NK-92 treated with Interleukin-12 subunit alpha and Interleukin-12 subunit beta, amount 100 ng/mL, for 24 hours (cell line): ENCODE data around the gene TMC3.
"Not testable (repeated sequence)": the region's sequence is repeated elsewhere in the genome, so short reads cannot be mapped to it uniquely, and the experiment has no call there.

ENCODE experiments used
- DNase-seq: peaks from one replicate; lab custom pipeline; 2025; lab: John Stamatoyannopoulos, UW

TMC3 gene

DNA sequence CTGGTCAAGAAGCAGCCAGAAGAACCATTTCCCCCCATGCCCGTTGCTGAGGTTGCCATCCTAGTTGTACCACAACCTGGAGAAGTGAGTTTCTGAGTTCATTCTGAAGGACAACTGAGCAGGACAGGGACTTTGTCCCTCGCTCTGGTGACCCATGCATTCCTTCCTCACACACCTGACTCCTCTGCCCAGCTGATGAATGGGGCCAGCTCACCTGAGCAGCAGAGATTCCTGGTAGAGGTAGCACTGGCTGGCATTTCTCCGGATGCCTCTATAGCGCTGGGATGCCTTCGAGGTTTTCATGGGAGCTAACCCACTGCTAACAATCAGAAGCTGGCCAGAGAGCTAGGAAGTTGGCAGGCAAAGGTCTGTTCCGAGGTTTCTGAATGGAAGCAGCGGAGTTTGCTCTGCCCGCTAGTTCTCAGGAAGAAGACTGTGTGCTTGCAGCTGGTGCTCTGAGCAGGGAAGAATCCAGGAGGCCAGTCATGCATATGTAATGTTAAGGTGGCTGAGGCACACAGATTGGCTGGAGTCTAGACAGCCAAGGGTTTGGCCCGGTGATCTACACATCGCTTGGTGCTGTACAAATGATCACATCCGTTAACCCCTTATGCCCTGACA is at the start of gene TMC3:
TMC3 (minus strand) TSS at position 439 of the 621 bp plus-strand sequence; CDS start at position 303, 136 bp downstream.
- DNase-seq, result no peak

DNA sequence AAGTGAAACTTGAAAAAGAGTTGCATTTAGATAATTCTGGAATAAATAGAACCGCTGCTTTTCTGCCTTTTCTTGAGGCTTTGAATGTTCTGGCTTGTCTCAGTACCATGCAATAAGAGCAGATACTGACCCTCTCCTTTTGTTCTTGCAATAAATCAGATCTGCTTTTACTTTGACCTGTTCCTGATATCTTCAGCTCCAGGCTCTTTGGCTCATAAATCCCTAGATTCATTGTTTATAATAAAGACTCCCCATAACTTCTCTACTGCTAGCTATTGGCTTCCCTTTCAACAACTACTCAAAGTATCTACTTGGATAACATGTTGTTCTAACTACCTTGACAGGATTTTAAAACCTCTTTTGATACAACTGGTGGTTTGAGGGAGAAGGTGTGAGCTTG is 47.4 kb upstream of the TMC3 start:
- no peak for DNase-seq

DNA sequence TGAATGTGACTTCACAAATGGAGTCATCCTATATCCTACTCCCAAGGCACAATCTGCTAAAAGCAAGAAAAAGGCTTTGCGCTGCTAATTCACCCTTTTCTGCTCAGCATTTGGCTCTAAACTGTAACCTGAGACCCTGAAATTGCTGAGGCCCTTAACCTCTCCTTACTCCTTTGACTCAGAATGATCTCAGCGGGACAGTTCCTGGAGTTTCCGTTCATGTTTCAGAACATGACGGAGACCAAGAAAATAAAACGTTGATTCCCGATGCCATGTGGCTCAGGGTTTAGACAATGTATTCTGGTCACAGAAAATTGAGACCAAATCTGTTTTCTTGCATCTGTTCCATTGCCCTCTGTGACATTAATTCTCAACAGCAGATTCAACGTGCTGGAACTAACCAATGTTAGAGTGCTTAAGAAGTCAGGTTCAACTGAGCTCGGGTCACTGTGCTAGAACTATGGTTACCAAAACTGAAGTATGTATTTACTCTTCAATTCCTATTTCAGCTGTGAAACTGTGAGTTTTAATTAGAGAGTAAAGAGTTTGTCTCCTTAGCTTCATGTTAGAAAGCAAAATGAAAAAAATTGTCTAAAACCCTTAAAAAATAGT is 45.4 kb upstream of the TMC3 start:
- DNase-seq, result no peak

DNA sequence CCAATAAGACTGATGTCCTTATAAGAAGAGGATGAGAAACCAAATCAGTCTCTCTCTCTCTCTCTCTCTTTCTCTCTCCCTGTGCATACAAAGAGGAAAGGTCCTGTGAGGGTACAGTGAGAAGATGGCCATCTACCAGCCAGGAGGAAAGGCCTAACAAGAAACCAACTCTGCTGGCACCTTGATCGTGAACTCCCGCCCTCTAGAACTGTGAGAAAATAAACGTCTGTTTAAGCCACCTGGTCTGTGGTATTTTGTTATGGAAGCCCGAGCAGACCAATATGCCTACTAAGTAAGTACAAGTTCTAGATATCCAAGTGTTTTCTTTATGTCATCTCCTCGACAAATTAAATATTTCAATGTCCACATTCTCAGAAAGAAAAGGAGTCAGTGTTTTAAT is 44.9 kb upstream of the TMC3 start:
- DNase-seq, result no peak

DNA sequence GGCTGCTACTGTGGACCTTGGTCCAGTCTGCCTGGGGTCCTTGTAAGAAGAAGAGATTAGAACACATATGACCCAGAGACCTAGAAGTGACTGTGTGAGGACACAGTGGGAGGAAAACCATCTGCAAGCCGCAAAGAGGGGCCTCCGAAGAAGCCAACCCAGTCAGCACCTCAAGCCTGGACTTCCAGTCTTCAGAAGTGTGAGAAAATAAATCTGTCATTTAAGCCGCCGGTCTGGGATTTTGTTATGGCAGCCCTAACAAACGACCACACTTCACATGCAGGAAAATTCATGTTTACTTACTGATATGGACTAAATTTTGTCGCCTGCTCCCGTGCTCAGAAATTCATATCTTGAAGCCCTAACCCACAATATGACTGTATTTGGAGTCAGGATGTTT is 44.4 kb upstream of the TMC3 start:
- DNase-seq, result no peak

DNA sequence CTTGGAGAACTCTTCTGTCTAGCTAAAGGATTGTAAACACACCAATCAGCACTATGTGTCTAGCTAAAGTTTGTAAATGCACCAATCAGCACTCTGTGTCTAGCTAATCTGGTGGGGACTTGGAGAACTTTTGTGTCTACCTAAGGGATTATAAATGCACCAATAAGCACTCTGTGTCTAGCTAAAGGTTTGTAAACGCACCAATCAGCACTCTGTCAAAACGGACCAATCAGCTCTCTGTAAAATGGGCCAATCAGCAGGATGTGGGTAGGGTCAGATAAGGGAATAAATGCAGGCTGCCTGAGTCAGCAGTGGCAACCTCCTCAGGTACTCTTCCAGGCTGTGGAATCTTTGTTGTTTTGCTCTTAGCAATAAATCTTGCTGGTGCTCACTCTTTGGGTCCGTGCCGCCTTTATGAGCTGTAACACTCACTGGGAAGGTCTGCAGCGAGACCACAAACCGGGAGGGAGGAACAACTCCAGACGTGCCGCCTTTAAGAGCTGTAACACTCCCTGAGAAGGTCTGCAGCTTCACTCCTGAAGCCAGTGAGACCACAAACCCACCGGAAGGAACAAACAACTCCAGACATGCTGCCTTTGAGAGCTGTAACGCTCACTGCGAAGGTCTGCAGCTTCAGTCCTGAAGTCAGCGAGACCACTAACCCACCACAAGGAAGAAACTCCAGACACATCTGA is 40.4 kb upstream of the TMC3 start:
- not testable (repeated sequence) for DNase-seq

DNA sequence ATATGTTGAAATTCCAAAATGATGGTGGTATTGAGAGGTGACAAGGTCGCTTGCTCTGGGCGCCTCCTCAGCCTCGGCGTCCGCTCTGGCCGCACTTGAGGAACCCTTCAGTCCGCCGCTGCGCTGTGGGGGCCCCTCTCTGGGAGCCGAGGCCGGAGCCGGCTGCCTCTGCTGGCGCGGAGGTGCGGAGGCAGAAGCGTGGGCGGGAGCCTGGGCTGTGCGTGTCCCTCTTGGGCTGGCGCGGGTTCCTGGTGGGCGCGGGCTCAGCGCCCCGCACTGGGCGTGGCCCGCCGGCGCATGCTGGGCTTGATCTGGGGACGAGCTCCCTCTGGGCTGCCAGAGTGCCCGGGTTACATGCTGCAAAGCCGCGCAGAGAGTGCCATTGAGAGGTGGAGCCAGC is 39.8 kb upstream of the TMC3 start:
- no peak for DNase-seq

DNA sequence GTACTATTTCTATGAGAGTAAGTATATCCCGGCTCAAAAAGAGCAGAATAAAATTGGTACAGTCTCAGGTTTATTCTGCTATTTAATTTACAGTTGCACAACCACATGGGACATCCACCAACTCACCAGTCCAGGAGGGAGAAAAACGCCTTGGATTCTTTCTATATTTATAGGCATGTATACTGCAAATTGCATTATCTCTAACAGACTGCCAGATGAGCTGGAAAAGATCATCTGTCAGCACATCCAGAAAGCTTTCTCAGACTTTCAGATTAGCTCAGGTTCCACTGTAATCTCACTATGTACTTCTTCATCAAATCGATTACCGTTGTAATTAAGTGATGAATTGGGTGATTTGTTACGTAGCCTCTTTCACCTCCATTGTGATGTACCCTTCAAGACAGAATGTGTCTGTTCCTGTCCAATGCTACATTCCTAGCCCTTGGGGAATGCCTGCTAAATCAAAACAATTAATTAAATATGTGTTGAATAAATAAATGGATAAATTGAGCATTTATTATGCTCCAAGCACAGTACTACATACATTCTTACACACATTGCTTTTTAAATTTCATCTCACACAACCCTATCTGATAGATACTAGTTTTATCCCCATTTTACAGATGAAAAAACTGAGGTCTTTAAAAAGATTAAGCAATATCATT is 38.1 kb upstream of the TMC3 start:
- DNase-seq, result no peak

DNA sequence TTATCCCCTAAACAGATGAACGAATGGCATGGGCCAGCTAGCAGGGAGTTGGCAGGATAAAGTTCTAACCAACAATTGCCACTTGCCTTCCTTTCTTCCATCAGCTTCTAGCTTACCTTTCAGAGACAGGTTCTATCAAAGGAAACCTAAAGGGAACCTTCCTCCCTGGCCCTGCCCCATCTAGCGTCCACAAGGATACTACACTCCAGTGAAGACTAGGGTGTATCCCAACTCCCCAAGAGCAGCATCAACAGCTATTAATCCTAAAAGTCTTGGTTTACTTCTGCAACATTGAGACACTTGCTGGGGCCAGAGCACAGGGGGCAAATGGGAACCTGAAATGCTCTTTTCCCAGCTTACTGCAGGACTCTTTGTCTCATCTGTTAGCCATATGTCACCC is 37.0 kb upstream of the TMC3 start:
- no peak for DNase-seq

DNA sequence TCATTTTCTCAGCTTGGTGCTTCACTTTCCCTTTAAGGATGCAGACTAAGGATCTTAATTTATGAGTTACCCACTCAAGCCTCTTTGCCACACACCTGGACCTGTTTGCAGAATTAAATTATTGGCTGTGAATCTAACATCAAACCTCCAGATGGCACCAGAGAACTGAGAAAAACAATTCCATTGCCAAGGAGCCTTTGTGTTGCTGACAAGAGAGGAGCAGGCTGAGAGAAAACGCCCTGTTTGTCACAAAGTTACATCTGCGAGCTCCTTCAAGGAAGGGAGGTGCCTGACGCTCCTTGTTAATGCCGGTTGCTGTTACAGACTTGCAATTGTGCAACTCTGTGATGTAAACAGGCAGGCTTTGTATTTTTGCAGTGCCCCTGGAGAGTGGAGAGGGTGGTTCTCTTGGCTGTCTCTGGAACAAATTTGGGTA is 36.3 kb upstream of the TMC3 start:
- DNase-seq, result no peak

DNA sequence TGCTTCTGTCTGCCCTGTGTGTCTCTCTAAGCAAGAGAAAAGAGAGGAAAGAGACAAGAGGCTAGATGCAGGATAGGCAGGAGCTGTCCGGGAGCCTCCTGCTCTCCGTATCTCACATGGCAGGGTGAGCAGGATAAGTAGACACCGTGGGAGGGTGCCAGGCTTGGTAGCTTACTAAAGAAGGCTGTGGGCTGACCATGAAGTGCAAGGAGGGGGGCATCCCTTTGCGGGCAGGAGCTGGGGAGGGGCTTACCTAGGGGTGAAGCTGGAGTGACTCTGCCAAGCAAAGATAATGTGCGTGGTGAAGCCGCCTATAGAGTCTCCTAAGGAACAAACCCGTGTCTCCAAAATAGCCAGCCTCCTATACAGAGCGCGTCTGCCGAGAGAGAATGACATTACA is 33.7 kb upstream of the TMC3 start:
- no peak for DNase-seq

DNA sequence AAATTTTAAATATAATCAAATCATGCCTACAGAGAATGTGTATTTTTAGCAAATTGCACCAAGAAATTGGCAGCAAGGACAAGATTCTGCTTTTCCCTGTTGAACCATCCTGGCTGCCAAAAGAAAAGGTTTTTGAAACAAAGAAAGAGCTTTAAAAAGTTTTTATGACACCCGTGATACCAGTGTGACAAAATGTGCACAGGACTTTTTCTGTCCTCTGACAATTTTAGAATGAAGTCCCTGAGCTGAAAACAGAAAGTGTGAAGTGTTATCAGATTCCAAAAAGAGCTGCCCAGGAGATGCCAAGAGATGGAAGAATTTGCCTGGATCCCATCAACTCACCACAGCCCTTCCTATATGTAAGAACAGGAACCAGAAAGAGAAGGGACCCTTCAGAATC is 33.2 kb upstream of the TMC3 start:
- DNase-seq, result no peak

DNA sequence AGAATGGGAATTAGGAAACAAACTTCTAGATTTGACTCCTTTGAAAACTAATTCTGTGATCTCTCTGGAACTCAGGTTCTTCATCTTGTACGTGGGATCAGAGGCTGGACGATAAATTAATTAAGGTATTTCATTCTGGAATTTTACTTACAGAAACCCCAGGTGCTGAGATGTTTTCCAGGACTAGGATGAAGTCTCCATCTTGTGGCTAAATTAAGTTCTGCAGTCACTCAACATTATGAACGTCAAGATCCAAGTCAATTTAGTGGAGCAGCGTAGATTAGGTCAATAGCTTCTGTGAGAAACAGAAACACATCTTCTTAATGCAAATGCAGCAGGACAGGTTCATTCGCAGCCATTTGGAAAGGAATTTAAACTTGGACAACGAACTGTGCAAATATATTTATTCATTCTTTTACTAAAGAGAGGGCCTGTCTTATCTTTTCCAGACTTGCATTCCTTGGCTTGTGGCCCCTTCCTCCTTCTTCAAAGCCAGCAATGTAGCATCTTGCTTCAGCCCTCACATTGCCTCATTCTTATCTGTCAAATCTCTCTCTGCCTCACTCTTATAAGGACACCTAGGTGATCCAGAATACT is 26.7 kb upstream of the TMC3 start:
- no peak for DNase-seq

DNA sequence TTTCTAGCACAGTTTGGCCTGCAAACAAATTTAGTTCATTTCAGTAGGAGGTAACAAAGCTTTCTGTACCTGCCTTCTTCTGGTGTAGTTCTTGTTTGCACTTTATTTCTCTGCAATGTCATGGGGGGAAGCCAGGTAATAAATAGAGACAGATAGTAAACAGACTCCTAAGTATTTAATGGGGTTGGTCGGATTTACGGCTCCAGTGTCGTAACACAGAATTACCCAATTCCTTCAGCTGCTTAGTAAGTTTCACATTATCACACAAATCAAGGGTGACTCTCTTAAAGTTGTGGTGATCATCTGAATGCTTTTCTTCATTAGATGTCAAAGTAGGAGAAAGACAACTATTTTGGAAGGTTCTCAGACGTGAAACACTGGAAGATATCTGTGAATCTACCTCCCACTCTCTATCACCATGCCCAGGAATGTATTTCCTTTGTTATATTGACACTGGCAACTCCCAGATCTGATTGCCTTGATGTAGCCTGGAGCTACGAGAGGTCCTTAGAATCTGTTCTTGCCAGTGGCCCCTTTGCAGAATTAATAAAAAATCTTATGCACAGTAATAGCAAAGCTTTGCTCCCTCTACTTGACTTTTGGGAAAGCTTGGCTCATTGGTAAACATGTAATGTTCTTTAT is 25.0 kb upstream of the TMC3 start:
- no peak for DNase-seq

DNA sequence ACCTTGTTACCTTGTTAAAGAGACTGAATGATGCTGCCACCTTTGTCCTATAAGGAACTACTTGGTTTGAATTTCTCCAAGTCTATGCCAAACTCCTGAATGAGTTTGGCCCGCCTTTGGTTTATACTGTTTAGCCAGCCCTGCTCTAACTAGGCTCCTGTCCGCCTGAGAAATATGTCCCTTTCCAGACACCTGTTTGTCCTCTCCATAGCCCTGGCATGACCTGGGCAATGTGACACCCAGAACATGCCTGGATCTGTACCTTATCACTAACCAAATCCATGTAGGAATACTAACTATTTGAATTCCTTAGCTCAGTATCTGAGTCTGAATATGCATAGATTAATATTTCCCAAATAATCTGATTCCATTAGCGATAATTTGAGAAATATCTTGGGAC is 24.4 kb upstream of the TMC3 start:
- DNase-seq, result no peak

DNA sequence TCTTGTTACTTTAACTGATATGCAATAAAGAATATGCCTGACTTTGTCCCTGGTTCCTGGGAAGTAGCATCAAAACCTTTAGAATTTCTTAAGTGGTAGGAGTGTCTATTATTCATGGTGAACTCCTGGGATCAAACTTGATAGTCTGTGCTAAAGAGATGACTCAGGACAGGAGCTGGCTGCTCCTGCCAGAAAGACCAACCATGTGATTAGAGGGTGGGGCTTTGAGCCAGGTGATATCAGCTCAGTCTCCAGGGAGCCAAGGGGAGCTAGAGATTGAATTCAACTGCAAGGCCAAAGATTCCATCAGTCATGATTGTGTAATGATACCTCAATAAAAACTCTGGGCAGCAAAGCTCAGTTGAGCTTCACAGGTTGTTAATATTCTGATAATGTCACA is 20.6 kb upstream of the TMC3 start:
- DNase-seq, result no peak

DNA sequence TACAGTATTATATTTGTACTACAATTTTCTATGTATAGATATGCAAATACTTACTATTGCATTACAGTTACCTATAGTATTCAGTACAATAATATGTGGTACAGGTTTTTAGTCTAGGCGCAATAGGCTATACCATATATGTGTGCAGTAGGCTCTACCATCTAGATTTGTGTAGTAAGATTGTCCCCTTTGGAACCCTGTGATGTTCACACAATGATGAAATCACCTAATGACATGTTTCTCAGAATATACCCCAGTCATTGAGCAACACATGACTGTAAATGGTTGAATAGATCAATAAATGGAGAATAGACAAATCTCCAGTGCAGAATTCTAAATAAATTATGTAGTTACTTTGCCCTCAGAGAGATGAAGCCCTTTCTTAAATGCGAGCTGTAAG is 17.6 kb upstream of the TMC3 start:
- no peak for DNase-seq

DNA sequence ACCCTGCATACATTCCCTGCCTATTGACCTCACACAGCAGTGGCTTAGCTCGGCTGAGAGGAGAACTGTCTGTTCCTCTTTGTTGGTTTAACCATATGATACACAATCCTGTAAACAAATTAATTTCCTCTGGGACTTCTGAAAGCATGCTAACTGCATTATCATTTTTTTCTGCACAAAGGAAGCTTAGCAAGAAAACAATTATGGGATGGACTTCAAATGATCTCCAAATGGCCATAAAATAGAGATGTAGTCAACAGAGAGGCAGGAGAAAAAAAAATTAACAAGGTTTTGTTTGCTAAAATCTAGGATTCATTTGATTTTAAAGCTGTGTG is 14.4 kb upstream of the TMC3 start:
- DNase-seq, result no peak

DNA sequence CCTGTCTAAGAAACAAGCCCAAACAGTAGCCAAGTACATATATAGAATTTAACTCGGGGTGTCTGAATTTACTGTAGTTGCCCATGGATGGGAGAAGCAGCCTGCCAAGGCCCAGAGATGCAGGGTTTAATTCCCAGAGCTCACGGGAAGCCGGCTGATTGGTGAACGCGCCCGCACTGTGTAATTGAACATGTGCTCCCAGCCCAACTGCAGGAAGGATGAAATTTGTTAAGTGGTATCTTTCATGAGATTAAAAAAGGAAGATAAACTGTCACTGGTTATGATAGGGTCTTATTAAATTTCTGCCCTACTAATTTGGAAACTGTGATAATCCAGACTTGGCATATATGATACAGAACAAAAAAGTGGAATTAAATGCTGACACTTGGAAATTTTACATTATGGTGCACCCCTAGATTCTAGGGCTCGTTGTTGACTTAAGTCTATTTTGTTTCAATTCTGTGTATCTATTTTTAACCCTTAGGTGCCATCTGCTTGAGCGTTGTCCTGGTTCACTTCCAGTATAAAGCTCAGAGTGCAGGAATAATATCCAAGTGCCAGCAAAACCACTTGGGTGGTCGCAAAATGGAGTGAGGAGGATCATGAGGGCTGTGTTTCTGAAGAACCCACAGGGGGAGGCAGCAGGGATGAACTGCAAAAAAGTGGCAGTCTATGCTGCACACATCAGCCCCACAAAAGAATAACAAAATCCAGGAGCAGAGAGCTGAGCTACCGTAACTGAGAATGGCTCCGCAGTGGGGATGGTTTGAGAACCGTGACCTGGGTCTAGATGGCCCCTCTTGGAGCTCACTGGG is 13.8 kb upstream of the TMC3 start:
- no peak for DNase-seq

DNA sequence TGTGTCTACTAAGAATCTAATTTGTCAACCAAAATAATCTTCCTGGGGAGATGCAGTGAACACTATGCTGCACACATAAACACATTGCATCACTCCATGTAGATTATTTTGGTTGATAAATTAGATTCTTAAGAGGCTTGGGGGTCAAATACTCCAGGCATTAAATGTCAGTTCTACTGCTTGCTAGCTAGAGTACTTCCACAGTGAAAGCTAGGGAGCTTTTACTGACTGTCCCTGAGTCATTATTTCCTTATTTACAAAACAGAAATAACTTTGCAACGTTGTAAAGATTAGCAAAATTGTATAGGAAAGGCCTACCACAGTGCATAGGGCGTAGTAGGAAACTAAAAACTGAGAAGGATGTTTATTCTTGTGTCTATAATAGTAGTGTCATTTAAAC is 12.9 kb upstream of the TMC3 start:
- DNase-seq, result no peak

DNA sequence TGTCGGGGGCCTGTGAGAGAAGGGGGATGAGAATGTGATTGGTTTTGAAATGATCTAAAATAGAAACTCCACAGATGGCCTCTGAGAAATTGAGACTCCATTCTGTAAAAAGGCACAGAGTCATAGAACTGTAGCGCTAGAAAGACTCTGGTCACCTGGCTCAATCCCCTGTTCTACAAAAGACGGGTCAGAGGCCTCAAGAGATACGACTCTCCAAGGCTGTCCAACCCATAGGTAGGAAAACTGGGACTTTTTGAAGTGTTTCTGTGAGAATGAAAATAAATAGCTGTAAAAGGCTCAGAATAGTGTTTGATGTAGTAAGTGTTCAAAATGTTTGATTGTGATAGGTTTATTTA is 11.7 kb upstream of the TMC3 start:
- no peak for DNase-seq
